Fibroblast of the aortic adventitia (primary cell): ENCODE data around the gene NELFE. TPM values are rescaled to one million over a fixed set of nuclear protein-coding genes. Genes with fewer than 3 reads are reported as not detected.

Experiments
- DNase-seq: peaks from one replicate; pipeline ENCODE4 v3.0.0-alpha.2; 2010; ENCODE audit warnings: low read depth
- H3K4me3 ChIP-seq: 2 replicates; pipeline ENCODE4 v1.5.1; 2011; ENCODE audit warnings: low read depth, mild to moderate bottlenecking, control low read depth, low read length, moderate library complexity
- total RNA-seq: library from RNA; depleted of rRNA; stranded (reverse); fragments of >200 nt; gene quantifications from 2 replicates; pipeline ENCODE4 v1.2.3, GENCODE V29; 2012; ENCODE audit warnings: low replicate concordance
- TF ChIP-seq, protein P1 (sequence below): IDR thresholded peaks from 2 replicates; pipeline ENCODE4 v1.5.1; 2011; ENCODE audit warnings: mild to moderate bottlenecking, low read length, control low read depth, inconsistent platforms; ENCODE audit not compliant: insufficient read depth

The NELFE gene
- total RNA-seq, 1 donor: 109 TPM

DNA sequence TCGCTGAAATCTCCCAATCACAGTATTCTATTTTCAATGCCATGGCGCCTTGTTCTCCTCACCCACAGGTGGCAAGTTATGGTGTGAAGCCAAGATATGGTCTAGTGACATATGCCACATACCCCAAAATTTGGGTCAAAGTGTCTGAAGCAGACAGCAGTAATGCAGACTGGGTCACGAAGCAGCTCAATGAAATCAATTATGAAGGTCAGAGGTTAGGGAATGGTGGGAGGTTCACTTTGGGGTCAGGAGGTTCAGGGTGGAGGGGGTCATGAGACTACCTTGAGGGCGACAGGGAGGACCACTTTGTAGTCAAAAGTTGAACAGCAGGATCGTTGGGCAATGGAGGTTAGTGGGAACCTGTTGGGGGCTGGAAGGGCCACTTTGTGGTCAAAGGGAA, 10.5 kb downstream of the NELFE start:
- no peak for DNase-seq
- TF ChIP-seq, protein P1, sequence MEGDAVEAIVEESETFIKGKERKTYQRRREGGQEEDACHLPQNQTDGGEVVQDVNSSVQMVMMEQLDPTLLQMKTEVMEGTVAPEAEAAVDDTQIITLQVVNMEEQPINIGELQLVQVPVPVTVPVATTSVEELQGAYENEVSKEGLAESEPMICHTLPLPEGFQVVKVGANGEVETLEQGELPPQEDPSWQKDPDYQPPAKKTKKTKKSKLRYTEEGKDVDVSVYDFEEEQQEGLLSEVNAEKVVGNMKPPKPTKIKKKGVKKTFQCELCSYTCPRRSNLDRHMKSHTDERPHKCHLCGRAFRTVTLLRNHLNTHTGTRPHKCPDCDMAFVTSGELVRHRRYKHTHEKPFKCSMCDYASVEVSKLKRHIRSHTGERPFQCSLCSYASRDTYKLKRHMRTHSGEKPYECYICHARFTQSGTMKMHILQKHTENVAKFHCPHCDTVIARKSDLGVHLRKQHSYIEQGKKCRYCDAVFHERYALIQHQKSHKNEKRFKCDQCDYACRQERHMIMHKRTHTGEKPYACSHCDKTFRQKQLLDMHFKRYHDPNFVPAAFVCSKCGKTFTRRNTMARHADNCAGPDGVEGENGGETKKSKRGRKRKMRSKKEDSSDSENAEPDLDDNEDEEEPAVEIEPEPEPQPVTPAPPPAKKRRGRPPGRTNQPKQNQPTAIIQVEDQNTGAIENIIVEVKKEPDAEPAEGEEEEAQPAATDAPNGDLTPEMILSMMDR: no peak
- no peak overlapping the region for H3K4me3 ChIP-seq

DNA sequence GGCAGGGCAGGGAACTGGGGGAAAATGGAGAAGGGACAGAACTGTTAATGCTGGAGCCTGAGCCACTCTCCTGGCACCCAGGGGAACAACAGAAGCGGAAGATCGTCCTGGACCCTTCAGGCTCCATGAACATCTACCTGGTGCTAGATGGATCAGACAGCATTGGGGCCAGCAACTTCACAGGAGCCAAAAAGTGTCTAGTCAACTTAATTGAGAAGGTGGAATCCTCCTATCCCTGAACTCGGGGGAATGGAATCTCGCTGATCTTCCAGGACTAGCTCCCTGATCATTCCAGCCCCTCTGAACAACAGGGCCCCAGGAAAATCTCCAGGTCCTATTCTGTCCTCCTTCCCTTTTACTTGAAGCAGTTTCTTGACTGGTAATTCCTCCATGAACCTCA, 10.9 kb downstream of the NELFE start:
- no peak overlapping the region for H3K4me3 ChIP-seq
- DNase-seq: no peak
- TF ChIP-seq, protein P1: no peak

DNA sequence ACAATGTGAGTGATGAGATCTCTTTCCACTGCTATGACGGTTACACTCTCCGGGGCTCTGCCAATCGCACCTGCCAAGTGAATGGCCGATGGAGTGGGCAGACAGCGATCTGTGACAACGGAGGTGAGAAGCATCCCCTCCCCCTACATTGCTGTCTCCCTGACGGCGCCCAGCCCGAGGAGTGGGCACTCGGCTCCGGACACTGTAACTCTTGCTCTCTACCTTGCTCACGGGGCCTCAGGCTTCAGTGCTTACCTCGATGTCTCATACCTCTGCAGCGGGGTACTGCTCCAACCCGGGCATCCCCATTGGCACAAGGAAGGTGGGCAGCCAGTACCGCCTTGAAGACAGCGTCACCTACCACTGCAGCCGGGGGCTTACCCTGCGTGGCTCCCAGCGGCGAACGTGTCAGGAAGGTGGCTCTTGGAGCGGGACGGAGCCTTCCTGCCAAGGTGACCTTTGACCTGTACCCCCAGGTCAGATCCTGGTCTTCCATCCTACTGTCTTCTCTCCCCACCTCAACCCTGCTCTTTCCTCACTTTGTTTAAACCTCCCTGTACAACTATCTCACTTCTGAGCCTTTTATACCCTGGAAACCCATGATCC, 11.6 kb downstream of the NELFE start:
- TF ChIP-seq, protein P1: no peak
- H3K4me3 ChIP-seq: no peak overlapping the region
- DNase-seq: no peak

DNA sequence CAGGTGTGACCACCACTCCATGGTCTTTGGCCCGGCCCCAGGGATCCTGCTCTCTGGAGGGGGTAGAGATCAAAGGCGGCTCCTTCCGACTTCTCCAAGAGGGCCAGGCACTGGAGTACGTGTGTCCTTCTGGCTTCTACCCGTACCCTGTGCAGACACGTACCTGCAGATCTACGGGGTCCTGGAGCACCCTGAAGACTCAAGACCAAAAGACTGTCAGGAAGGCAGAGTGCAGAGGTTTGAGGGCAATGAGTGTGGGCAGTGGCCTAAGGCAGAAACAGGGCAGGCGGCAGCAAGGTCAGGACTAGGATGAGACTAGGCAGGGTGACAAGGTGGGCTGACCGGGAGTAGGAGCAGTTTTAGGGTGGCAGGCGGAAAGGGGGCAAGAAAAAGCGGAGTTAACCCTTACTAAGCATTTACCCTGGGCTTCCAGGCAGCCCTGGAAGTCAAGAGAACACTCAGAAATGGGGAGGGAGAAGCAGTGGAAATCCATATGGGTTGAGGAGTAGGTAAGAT, 12.3 kb downstream of the NELFE start:
- TF ChIP-seq, protein P1: no peak
- no peak for DNase-seq
- peak overlapping the region; percentile 64 for H3K4me3 ChIP-seq

DNA sequence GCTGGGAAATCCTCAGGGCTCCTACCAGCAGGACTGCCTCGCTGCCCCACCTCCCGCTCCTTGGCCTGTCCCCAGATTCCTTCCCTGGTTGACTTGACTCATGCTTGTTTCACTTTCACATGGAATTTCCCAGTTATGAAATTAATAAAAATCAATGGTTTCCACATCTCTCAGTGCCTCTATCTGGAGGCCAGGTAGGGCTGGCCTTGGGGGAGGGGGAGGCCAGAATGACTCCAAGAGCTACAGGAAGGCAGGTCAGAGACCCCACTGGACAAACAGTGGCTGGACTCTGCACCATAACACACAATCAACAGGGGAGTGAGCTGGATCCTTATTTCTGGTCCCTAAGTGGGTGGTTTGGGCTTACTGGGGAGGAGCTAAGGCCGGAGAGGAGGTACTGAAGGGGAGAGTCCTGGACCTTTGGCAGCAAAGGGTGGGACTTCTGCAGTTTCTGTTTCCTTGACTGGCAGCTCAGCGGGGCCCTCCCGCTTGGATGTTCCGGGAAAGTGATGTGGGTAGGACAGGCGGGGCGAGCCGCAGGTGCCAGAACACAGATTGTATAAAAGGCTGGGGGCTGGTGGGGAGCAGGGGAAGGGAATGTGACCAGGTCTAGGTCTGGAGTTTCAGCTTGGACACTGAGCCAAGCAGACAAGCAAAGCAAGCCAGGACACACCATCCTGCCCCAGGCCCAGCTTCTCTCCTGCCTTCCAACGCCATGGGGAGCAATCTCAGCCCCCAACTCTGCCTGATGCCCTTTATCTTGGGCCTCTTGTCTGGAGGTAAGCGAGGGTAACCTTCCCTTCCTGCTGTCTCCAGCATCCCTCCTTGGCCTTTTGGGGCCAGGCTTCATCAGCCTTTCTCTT, 13.0 kb downstream of the NELFE start, which contains the start of gene CFB:
TSS of gene CFB (plus strand) at position 589 of the 863 bp plus-strand sequence. CDS start at position 716, 127 bp downstream.
- TF ChIP-seq, protein P1: no peak
- peak within 1 kb of the TSS; percentile 64 for H3K4me3 ChIP-seq
- DNase-seq: peak; percentile 94

DNA sequence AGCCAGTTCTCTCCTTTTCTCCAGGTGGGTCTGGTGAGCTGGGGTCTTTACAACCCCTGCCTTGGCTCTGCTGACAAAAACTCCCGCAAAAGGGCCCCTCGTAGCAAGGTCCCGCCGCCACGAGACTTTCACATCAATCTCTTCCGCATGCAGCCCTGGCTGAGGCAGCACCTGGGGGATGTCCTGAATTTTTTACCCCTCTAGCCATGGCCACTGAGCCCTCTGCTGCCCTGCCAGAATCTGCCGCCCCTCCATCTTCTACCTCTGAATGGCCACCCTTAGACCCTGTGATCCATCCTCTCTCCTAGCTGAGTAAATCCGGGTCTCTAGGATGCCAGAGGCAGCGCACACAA, 13.6 kb downstream of the NELFE start:
- no peak for DNase-seq
- peak overlapping the region; percentile 62 for H3K4me3 ChIP-seq
- TF ChIP-seq, protein P1: no peak
